ENCODE measurements around the gene LCE6A.

The LCE6A gene

DNA sequence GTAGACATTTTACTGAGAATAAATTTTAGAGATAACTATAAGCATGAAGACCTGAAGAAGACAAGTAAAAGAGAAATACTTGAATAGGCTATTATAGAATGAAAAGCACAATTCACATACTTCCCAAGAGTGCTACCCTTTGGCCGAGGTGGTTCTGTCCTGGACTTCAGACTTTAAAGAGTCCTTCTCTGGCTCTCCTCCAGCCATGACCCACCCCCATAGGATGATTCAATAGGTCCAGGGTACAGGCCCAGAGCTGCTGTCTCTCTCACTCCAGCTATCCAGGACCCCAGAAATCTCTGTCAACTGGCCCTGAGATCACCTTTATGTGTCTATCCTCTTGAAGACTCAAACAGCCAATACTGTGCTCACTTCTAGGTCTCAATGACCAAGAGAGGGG, 34.2 kb downstream of the LCE6A start:
- DNase-seq (ENCODE audit: low read depth), result no peak

GRCh38 chr1:152878042-152878441, 35.4 kb downstream of the LCE6A start, which contains the start of gene SMCP:
TSS of gene SMCP (plus strand) at chr1:152878322. CDS start at chr1:152884423, 6,101 bp downstream.
- no peak for DNase-seq (ENCODE audit: low read depth)

- no peak for DNase-seq (ENCODE audit: low read depth)
Measured at GRCh38 chr1:152879559-152880198, 37.0 kb downstream of the LCE6A start.

DNA sequence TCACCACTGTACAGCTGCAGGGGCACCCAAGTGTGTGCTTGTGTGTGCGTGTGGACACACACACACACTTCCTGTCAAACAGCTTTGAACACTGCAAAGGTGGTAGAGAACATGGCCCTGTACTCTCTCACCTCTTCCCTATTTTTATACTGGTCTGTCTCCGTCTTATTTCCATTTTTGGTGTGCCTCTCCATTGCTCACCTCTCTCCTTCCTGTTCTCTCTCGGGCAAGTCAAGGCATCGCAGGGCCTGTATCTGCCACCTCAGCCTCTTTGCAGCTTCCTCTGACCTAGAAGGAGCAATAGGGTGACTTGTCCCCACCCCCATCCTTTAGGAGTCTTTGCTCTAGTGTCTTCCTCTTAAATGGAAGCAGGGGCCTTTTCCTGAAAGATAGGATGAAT, 37.7 kb downstream of the LCE6A start:
- DNase-seq (ENCODE audit: low read depth), result no peak

- no peak for DNase-seq (ENCODE audit: low read depth)
Measured at GRCh38 chr1:152880907-152881306, 38.3 kb downstream of the LCE6A start.

DNA sequence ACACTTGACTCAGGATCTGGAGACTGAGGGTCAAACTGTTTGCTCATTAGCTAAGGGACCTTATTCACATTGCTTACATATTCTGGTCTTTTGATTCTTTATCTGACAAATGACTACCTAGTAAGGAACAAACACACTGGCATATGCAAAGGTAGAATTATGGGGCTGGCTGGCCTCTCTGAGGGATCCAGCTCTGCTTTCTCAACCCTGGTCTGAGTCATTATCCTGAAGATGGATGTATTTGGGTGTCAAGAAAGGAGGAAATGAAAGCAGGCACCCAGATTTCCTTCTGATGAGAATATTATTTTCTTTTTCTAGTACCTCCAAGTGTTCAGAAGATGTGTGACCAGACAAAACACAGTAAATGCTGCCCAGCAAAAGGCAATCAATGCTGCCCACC, 41.4 kb downstream of the LCE6A start:
- no peak for DNase-seq (ENCODE audit: low read depth)

GRCh38 chr1:152884506-152884905, 41.9 kb downstream of the LCE6A start:
- no peak for DNase-seq (ENCODE audit: low read depth)

DNA sequence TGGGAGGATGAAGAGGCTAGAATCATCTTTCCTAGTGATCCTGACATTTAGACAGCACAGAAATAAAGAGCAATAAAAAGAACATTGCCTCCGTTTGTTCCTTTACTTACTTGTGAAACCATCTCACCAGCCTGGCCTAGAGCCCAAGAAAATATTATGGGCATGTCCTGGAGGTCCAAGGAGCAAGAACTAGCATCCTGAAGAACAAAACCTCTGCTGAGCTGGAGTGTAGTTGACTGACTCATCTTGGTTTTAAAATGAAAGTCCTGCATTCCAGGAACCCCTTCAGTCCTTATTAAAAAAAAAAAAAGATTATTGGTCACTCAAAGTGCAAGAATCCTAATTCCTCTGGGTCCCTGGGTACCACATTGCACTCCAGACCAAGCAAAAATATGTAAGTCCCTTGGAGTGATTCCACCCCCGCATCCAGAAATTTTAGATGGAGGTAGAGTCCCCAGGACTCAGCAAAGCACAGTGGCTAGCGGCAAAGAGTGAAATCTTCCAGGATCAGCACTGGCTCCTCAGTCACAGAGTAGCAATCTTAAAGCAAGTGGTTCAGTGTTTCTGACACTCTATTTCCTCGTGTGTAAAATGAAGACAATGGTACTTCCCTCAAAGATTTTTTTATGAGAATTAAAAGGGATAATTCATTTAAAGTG, 42.4 kb downstream of the LCE6A start:
- DNase-seq (ENCODE audit: low read depth), result no peak

DNA sequence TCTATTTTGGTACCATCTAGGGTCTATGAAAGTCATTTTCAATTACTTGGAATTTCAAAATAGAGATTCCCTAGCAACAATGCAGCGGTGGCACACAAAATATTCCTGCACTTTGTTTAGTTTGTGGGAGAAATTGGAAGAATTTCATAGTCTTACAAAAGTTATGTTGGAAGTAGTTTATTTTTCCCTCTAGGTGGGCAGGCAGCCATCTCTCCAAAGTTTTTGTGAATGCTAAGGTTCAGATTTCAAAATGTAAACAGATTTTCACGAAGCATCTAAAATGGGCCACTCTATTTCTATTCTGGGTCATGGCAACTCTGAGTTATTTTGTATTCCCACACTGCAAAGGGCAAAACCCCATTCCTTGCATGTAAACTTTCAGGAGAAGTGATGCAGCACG, 43.4 kb downstream of the LCE6A start:
- DNase-seq (ENCODE audit: low read depth), result no peak

DNA sequence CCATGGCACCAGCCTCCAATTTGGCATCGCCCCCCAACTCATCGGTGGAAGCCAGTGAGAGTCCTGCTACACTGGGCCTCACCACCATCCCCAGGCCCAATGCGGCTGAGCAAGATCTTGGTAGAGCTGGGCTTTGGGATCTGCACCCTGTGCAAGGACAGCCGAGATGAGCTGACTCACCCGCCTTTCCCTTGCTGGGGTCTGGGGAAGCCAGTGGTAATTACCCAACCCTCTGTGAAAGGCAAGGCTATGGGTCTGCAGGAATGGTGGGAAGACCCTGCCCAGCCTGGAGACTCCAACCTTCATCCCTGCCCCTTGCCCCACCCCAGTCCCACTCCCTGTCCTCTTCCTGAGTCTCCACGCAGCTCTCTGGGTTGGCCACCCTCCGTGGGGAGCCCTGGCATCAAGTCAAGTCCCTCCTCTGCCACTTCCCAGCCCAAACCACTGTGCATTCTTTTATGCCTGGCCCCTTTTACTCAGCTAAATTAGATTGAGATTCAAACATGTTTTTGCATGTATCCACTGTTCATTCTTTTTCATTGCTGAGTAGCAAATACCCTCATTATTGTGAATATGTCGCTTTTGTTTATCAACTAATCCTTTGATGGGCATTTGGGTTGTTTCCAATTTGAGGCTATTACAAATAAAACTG, 44.2 kb downstream of the LCE6A start:
- DNase-seq (ENCODE audit: low read depth), result no peak

DNA sequence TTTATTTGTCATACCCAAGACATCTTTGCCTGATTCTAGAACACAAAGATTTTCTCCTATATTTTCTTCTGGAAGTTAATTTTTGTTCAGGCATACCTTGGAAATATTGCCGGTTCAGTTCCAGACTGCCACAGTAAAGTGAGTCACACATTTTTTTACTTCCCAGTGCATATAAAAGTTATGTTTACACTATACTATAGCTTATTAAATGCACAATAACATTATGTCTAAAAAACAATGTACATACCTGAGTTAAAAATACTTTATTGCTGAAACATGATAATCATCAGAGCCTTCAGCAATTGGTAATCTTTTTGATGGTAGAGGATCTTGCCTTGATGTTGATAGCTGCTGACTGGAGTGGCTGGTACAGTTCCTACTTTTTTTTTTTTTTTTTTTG, 45.5 kb downstream of the LCE6A start:
- DNase-seq (ENCODE audit: low read depth), result no peak
